Astrocyte (in vitro differentiated cells and primary cell): ENCODE measurements around the gene COL18A1.

Experiments used
- CTCF ChIP-seq: IDR thresholded peaks from 2 replicates; pipeline ENCODE4 v1.5.1; 2011; ENCODE audit warnings: low read depth, mild to moderate bottlenecking, inconsistent platforms, low read length, moderate library complexity; ENCODE audit not compliant: insufficient read depth
- EZH2 ChIP-seq: IDR thresholded peaks from 2 replicates; pipeline ENCODE4 v1.6.1; 2012; ENCODE audit warnings: mild to moderate bottlenecking, low read length, inconsistent platforms; ENCODE audit not compliant: insufficient read depth

- no peak for TF ChIP-seq CTCF
- no peak for TF ChIP-seq EZH2
Measured at GRCh38 chr21:45444385-45444784, 39.4 kb downstream of the COL18A1 start.
